Mucosa of stomach (tissue), 1 donor: ENCODE measurements around the gene RPS19BP1.

ENCODE experiments used
- H3K27me3 ChIP-seq: one replicate; pipeline ENCODE4 v1.7.0; 2013; ENCODE audit warnings: mild to moderate bottlenecking, low read length; ENCODE audit not compliant: control insufficient read depth, insufficient read depth
- H3K36me3 ChIP-seq: one replicate; pipeline ENCODE4 v1.7.0; 2013; ENCODE audit warnings: low read length; ENCODE audit not compliant: control insufficient read depth, insufficient read depth
- H3K4me1 ChIP-seq: one replicate; pipeline ENCODE4 v1.7.0; 2013; ENCODE audit warnings: mild to moderate bottlenecking, low read length; ENCODE audit not compliant: control insufficient read depth, insufficient read depth
- H3K4me3 ChIP-seq: one replicate; pipeline ENCODE4 v1.7.0; 2013; ENCODE audit warnings: low read length
- H3K9ac ChIP-seq: one replicate; pipeline ENCODE4 v1.7.0; 2013; ENCODE audit warnings: mild to moderate bottlenecking, low read length, moderate library complexity
- H3K9me3 ChIP-seq: one replicate; pipeline ENCODE4 v1.7.0; 2013; ENCODE audit warnings: mild to moderate bottlenecking, low read length, moderate library complexity; ENCODE audit not compliant: control insufficient read depth
- donor health status: Pancreatic carcinoma.

RPS19BP1 gene

GRCh38 chr22:39569066-39569465 lies 36.5 kb upstream of the RPS19BP1 start:
- Histone ChIP-seq H3K27me3 (no peaks in the 10 kb centered on the region), H3K9ac (no peak overlapping the region), H3K9me3 (no peaks in the 10 kb centered on the region), H3K4me3 (no peak overlapping the region), H3K36me3 (no peaks in the 10 kb centered on the region), H3K4me1 (no peaks in the 10 kb centered on the region)

DNA sequence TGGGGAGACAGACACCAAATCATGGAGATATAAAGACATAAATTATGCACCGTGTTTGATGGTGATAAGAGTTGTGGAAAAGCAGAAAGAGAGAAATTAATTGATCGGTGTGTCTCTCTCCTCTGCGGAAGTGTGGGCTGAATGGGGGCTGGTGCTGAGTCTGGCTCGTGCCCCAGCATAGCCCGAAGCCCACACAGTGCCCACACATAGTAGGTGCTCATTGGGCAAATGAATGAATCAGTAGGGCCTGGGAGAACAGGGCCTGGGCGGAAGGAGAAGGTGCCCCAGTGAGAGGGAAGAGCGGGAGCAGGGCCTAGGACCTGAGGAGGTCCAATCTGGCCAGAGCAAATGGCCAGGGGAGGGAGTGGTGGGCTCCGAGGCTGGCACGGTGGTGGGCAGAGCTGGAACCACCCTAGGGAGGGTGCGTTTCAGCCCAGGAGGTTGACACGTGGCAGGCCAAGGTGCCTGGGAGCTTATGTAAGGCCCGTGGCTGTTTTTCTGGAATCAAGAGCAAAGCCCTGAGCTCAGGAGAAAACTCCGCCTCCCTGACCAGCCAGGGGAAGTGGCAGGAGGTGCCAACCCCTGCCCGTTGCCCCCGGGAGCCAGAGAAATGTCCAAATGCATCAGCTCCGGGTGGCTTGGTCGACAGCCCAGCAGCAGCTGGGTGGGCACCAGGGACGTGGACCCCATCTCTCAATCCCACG lies 35.9 kb upstream of the RPS19BP1 start:
- H3K9me3 ChIP-seq, result no peaks in the 10 kb centered on the region
- no peak overlapping the region for H3K9ac ChIP-seq
- H3K36me3 ChIP-seq, result no peaks in the 10 kb centered on the region
- no peaks in the 10 kb centered on the region for H3K27me3 ChIP-seq
- H3K4me1 ChIP-seq, result no peaks in the 10 kb centered on the region
- H3K4me3 ChIP-seq, result no peak overlapping the region

DNA sequence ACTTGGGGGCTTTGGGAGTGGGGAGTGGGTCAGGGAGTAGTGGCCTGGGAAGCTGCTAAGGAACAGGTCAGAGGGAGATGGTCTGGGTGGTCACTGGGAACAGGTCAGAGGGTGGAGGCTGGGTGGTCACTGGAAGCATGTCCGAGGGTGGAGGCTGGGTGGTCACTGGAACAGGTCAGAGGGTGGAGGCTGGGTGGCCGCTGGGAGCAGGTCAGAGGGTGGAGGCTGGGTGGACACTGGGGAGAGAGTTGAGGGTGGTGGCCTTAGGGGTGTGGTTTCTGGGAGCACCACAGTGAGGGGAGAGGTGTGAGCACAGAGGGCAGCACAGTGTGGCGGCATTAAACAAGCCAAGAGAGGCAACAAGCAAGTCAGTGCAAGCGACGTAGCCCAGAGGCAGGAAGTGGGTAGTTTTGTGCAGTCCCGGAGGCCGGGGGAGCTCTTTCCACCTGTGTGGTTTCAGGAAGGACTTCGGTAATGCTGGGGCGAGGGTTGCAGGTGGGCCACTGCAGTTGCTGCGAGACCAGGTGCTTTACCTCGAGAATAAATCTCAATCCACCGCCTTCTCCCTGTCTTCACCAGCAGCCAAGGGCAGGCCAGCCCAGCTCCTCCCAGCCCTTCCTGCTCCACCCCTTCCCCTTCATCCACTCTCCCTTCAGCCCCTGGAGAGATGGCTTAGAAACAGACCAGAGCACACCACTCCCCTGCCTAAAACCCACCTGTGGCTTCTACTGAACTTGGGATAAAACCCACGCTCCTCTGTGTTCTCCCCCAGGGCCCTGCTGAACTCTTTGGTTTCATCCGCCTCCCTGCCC lies 34.8 kb upstream of the RPS19BP1 start:
- H3K27me3 ChIP-seq, result no peaks in the 10 kb centered on the region
- no peak overlapping the region for H3K9ac ChIP-seq
- H3K9me3 ChIP-seq, result no peaks in the 10 kb centered on the region
- no peaks in the 10 kb centered on the region for H3K36me3 ChIP-seq
- H3K4me1 ChIP-seq, result no peaks in the 10 kb centered on the region
- no peak overlapping the region for H3K4me3 ChIP-seq

DNA sequence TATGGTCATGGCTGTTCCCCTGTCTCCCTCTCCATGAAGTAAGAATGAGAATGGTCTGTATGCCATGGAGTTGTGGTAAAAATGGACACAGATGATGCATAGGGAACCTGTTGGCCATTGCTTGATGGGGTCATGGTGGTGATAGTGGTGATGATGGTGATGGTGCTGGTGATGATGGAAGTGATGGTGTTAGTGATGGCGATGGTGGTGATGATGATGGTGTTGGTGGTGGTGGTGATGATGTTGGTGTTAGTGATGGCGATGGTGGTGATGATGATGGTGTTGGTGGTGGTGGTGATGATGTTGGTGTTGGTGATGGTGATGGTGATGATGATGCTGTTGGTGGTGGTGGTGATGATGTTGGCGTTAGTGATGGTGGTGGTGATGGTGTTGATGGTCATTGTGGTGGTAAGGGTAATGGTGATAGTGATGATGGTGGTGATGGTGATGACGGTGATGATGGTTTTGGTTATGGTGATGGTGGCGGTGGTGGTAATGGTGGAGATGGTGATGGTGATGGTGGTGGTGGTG lies 32.9 kb upstream of the RPS19BP1 start:
- no peaks in the 10 kb centered on the region for H3K9me3 ChIP-seq
- H3K4me3 ChIP-seq, result no peak overlapping the region
- peaks cover 2% of the 10 kb centered on the region for H3K27me3 ChIP-seq
- no peaks in the 10 kb centered on the region for H3K36me3 ChIP-seq
- no peak overlapping the region for H3K9ac ChIP-seq
- H3K4me1 ChIP-seq, result no peaks in the 10 kb centered on the region

- Histone ChIP-seq H3K9ac (no peak overlapping the region), H3K27me3 (peaks cover 19% of the 10 kb centered on the region), H3K4me1 (no peaks in the 10 kb centered on the region), H3K9me3 (no peaks in the 10 kb centered on the region), H3K4me3 (no peak overlapping the region), H3K36me3 (no peaks in the 10 kb centered on the region)
These were observed 31.3 kb upstream of the RPS19BP1 start for GRCh38 chr22:39563571-39564428.

DNA sequence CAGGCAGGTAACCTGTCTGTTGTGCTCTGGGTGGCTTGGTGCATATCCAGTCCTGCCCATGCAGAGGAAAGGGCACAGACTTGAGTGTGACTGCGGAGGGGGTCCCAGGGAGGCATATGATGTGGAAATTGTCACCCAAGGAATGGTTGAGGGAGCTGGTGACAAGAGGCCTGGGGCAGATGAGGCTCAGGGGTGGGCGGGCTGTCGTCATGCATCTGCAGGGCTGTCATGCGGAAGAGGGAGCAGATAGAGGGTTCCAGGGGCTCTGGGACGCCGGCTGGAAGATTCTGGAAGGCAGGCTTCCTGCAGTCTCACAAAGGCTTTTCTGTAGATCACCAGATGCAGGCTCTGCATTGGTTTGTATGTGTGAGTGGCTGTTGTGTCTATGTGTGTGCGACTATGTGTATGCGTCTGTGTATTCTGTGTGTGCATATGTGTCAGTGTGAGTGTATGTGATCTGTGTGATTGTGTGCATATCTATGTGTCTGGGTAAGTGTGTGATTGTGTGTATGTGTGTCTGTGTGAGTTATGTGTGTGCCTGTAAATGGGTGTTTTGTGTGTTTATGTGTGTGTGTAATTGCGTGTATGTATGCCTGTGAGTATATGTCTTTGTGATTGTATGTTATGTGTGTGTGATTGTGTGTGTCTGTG lies 30.4 kb upstream of the RPS19BP1 start:
- Histone ChIP-seq H3K9me3 (no peaks in the 10 kb centered on the region), H3K4me3 (no peak overlapping the region), H3K4me1 (no peaks in the 10 kb centered on the region), H3K27me3 (peaks cover 28% of the 10 kb centered on the region), H3K9ac (no peak overlapping the region), H3K36me3 (no peaks in the 10 kb centered on the region)

DNA sequence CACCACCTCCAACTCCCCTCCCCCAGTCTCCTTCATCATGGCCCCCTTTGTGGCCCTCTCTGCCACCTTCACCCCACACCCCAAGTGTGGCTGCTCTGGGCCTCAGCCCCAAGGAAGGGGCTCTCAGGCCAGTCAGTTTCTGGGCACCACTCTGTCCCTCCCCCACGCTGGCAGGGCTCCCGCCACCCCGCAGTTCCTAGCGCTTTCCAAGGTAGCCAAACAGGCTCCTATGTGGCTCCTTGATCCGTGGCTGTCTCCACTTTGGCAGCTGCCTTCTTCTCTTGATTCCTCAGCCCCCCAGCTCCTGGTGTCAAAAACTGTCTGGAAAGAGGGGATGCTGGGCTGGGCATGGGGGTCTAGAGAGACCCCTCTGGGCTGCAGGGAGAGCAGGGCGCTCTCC lies 27.6 kb upstream of the RPS19BP1 start:
- no peaks in the 10 kb centered on the region for H3K9me3 ChIP-seq
- no peaks in the 10 kb centered on the region for H3K36me3 ChIP-seq
- peaks cover 51% of the 10 kb centered on the region for H3K27me3 ChIP-seq
- H3K4me1 ChIP-seq, result no peaks in the 10 kb centered on the region
- H3K4me3 ChIP-seq, result no peak overlapping the region
- H3K9ac ChIP-seq, result no peak overlapping the region

DNA sequence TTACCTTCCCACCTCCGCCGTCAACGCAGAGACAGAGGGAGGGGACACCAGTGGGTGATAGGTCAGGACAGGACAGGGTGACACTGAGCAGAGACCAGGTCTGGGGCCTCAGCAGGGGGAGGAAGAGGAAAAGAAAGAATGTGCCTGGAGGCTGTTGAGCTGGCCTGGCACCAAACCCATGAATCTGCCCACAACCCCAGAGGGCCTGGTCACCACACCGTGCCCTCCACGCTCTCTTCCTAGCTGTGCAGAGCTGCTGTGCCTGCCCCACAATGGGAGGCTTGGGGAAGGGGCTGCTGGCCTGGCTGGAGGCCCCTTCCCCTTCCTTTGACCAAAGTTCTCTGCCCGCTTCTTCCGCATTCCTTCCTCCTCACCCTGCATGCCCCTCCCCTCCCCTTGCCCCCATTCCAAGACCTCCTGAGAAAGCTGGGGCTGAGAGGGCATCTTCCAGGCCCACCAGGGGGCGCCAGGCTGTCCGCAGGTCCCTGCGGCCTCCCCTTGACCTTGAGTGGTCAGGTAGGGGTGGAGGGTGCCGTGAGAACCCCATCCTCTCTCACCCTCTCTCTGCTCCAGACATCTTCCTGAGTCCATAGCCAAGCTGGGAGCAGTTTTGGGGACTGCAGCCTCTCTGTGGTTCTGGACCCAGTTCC lies 27.0 kb upstream of the RPS19BP1 start:
- Histone ChIP-seq H3K4me1 (no peaks in the 10 kb centered on the region), H3K9ac (no peak overlapping the region), H3K27me3 (peaks cover 51% of the 10 kb centered on the region), H3K9me3 (no peaks in the 10 kb centered on the region), H3K36me3 (no peaks in the 10 kb centered on the region), H3K4me3 (no peak overlapping the region)

DNA sequence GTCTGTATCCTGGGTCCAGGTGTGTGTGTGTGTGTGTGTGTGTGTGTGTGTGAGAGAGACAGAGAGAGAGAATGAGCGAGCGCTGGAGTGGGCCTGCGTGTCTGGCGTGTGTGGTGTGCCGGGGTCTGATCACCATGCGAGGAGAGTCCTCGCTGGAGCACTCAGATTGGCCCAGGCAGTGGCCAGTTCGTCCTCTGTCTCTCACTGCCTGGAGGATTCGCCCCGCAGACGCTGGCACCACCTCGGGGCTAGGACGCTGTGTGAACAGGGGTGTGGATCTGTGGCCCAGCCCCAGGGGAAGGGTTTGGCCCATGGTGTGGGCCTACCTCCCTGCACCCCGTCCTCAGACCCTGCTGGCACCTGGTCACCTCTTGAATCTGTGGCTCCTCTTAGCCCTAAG lies 26.4 kb upstream of the RPS19BP1 start:
- Histone ChIP-seq H3K4me1 (no peaks in the 10 kb centered on the region), H3K9me3 (no peaks in the 10 kb centered on the region), H3K4me3 (no peak overlapping the region), H3K9ac (no peak overlapping the region), H3K27me3 (peaks cover 51% of the 10 kb centered on the region), H3K36me3 (no peaks in the 10 kb centered on the region)

DNA sequence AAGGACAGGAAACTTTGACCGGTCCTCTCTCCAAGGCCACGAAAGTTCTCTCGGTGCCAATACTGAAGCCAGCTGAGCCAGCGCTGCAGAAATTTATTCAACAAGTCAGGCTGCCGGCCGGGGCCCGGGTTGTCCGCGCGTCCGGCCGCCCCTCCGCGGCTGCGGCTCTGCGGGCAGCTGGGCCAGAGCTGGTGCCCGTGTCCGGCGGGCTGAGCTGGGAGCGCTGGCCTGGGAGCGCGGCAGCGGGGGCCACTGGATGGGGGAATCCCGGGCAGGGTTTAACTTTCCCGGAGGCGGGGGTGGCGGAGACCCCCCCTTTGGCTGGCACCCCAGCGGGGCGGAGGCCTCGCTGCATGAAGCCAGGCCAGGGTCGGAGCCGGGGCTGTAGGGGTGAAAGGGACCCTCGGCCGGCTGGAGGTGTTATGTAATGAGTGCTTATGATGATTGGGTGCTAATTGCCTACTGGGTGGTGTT lies 25.7 kb upstream of the RPS19BP1 start:
- no peak overlapping the region for H3K4me3 ChIP-seq
- no peaks in the 10 kb centered on the region for H3K36me3 ChIP-seq
- no peaks in the 10 kb centered on the region for H3K4me1 ChIP-seq
- H3K9ac ChIP-seq, result no peak overlapping the region
- H3K27me3 ChIP-seq, result peaks cover 51% of the 10 kb centered on the region
- no peaks in the 10 kb centered on the region for H3K9me3 ChIP-seq
